Measurements from ENCODE around the gene ARHGAP27.

GRCh38 chr17:45406107-45406506, 26.6 kb downstream of the ARHGAP27 start:
- TF ChIP-seq CTCF (IDR thresholded peaks at IDR 0.05) (no peak), POLR2A (IDR thresholded peaks at IDR 0.05) (no peak), POLR2AphosphoS5 (IDR thresholded peaks at IDR 0.05) (no peak)
